Right lobe of liver (tissue), 6 donors: ENCODE data around the gene GSTA3. TPM values are rescaled to one million over a fixed set of nuclear protein-coding genes. Genes with fewer than 3 reads are reported as not detected.
"Not testable (repeated sequence)": the region's sequence is repeated elsewhere in the genome, so short reads cannot be mapped to it uniquely, and the experiment has no call there.

ENCODE experiments used
- ATAC-seq, 4 donors: fragments of 200-7000 bp; cut with Tn5 transposase; one replicate each; pipeline ENCODE4 v1.9.1; 2020; ENCODE audit warnings: mild to moderate bottlenecking in 4 of 4, moderate library complexity in 4 of 4
- DNase-seq, 3 donors: peaks; one replicate each; pipeline ENCODE4 v3.0.0-alpha.2; 2020
- H3K27ac ChIP-seq, 3 donors: fragments of 200-600 bp; one replicate each; pipeline ENCODE4 v1.8.0; 2022
- H3K27me3 ChIP-seq, 2 donors: fragments of 200-600 bp; one replicate each; pipeline ENCODE4 v1.8.0; 2022
- H3K36me3 ChIP-seq, 4 donors: fragments of 200-600 bp; sonication (generic) in 1 of 4; one replicate each; pipeline versions ENCODE4 v1.5.1 to v1.8.0; 2017 to 2022; ENCODE audit warnings: control low read depth in 1 of 4
- H3K4me1 ChIP-seq, 4 donors: fragments of 200-600 bp; sonication (generic) in 1 of 4; one replicate each; pipeline versions ENCODE4 v1.5.1 to v1.8.0; 2017 to 2022; ENCODE audit warnings: control low read depth in 1 of 4
- H3K4me3 ChIP-seq, 3 donors: fragments of 200-600 bp; one replicate each; pipeline ENCODE4 v1.8.0; 2022
- H3K9me3 ChIP-seq, 4 donors: fragments of 200-600 bp; sonication (generic) in 1 of 4; one replicate each; pipeline versions ENCODE4 v1.5.1 to v1.8.0; 2017 to 2022; ENCODE audit warnings: control low read depth in 1 of 4
- CTCF ChIP-seq, 4 donors: fragments of 200-600 bp in 3 of 4; fragments of 450-650 bp in 1 of 4; IDR thresholded peaks; one replicate each; pipeline versions ENCODE4 v1.5.1 to v1.8.0; 2016 to 2022; ENCODE audit warnings: antibody characterized with exemption in 4 of 4, mild to moderate bottlenecking in 2 of 4
- POLR2A ChIP-seq: fragments of 450-650 bp; IDR thresholded peaks from one replicate; pipeline ENCODE4 v1.6.1; 2017; ENCODE audit warnings: antibody characterized with exemption, mild to moderate bottlenecking
- WGBS: methylation state at CpG from one replicate; pipeline ENCODE4 v1.1.6; 2018; ENCODE audit warnings: low coverage, low lambda C conversion rate; ENCODE audit not compliant: insufficient coverage; ENCODE audit errors: missing lambda C conversion rate; 5-methylcytosine and 5-hydroxymethylcytosine counted together
- intact Hi-C, 2 donors: fragments of 100-400 bp; cut with DNase I; formaldehyde crosslinking; loops; one replicate each; pipeline versions ENCODE4 v1.11.2 to v1.14.1; 2022
- total RNA-seq, 6 experiments: library from RNA; depleted of rRNA in 2 of 6; stranded (reverse); fragments of >200 nt in 2 of 6; fragmentation: NEBNext Ultra II Directional in 3 of 6; extraction: Animal tissue kit (Norgen Biotek cat#: 25700) in 3 of 6; gene quantifications; one replicate each; pipeline versions ENCODE4 v1.1.0 to v1.2.4, GENCODE V29; 2016 to 2023
- donor health status: DM: no; HTN: yes; CAD: no.
- donor health status: DM: no; HTN: no; CAD: no.
- donor health status: DM: no; HTN: no; CAD: no.
- donor health status: DM: no; HTN: yes; CAD: no.
- donor health status: DM: no; HTN: yes; CAD: no.

Gene GSTA3
- total RNA-seq, 6 experiments from 2014 or later, result not detected

GRCh38 chr6:52925042-52925441 is 15.5 kb upstream of the GSTA3 start:
- Histone ChIP-seq H3K4me3 (no peak overlapping the region), H3K4me1 (peaks cover 0 to 21% (median 1%) of the 10 kb centered on the region in 4 donors), H3K9me3 (no peaks in the 10 kb centered on the region), H3K36me3 (no peaks in the 10 kb centered on the region), H3K27me3 (no peaks in the 10 kb centered on the region), H3K27ac (no peak overlapping the region)
- no peak for ATAC-seq
- no peak for DNase-seq
- no peak for TF ChIP-seq CTCF (IDR thresholded peaks at IDR 0.05)
- 68% methylated on average over 2 of the region's 2 CpGs for WGBS
- intact Hi-C loops, result no loop called here

GRCh38 chr6:52923689-52924088 is 14.2 kb upstream of the GSTA3 start:
- H3K4me1 ChIP-seq, result peaks cover 0 to 19% (median 2%) of the 10 kb centered on the region in 4 donors
- 58% methylated on average over 2 of the region's 2 CpGs for WGBS
- H3K27ac ChIP-seq, H3K4me3 ChIP-seq, ATAC-seq, intact Hi-C loops, H3K9me3 ChIP-seq, H3K27me3 ChIP-seq, DNase-seq, H3K36me3 ChIP-seq: not testable (repeated sequence)

GRCh38 chr6:52922161-52922560 is 12.7 kb upstream of the GSTA3 start:
- Histone ChIP-seq H3K27ac (no peak overlapping the region), H3K4me3 (no peak overlapping the region), H3K27me3 (no peaks in the 10 kb centered on the region), H3K9me3 (no peaks in the 10 kb centered on the region), H3K36me3 (no peaks in the 10 kb centered on the region), H3K4me1 (peaks cover 0 to 28% (median 6%) of the 10 kb centered on the region in 4 donors)
- DNase-seq (no peak), ATAC-seq (no peak)
- TF ChIP-seq POLR2A, result no peak
- TF ChIP-seq CTCF (IDR thresholded peaks at IDR 0.05), result no peak
- WGBS, result 89% methylated on average over 8 of the region's 10 CpGs
- intact Hi-C loops, result no loop called here

GRCh38 chr6:52921743-52922142 is 12.2 kb upstream of the GSTA3 start:
- DNase-seq (no peak), ATAC-seq (no peak)
- Histone ChIP-seq H3K27ac (no peak overlapping the region), H3K27me3 (no peaks in the 10 kb centered on the region), H3K4me3 (no peak overlapping the region), H3K36me3 (no peaks in the 10 kb centered on the region), H3K9me3 (no peaks in the 10 kb centered on the region), H3K4me1 (peaks cover 0 to 29% (median 6%) of the 10 kb centered on the region in 4 donors)
- TF ChIP-seq CTCF (IDR thresholded peaks at IDR 0.05) (no peak), POLR2A (no peak)
- intact Hi-C loops, result no loop called here
- WGBS, result 83% methylated on average over 6 of the region's 6 CpGs

GRCh38 chr6:52919511-52919910 is 10.0 kb upstream of the GSTA3 start:
- DNase-seq, H3K27me3 ChIP-seq, H3K9me3 ChIP-seq, H3K4me3 ChIP-seq, intact Hi-C loops, H3K36me3 ChIP-seq: not testable (repeated sequence)
- peak in 3 of 4 donors; percentile 46 to 61 (median 58) for ATAC-seq
- WGBS, result 31% methylated on average over 1 of the region's 1 CpG
- peak overlapping the region in 2 of 3 donors; percentile 89 to 95 for H3K27ac ChIP-seq
- H3K4me1 ChIP-seq, result peaks cover 0 to 34% (median 6%) of the 10 kb centered on the region in 4 donors

GRCh38 chr6:52918771-52919170 is 9.3 kb upstream of the GSTA3 start:
- ATAC-seq (peak in 2 of 4 donors; percentile 47 to 49), DNase-seq (peak in 1 of 3 donors; percentile 20)
- H3K36me3 ChIP-seq, intact Hi-C loops, H3K27me3 ChIP-seq, H3K4me3 ChIP-seq, H3K9me3 ChIP-seq: not testable (repeated sequence)
- Histone ChIP-seq H3K27ac (peak overlapping the region in 2 of 3 donors; percentile 89 to 95), H3K4me1 (peaks cover 0 to 37% (median 6%) of the 10 kb centered on the region in 4 donors)
- 38% methylated on average over 1 of the region's 1 CpG for WGBS

- ATAC-seq, result peak; percentile 97 to 100 (median 97)
Measured at GRCh38 chr6:52918027-52918686, 8.7 kb upstream of the GSTA3 start.

More at GRCh38 chr6:52918027-52918686, 8.7 kb upstream of the GSTA3 start:
- H3K4me3 ChIP-seq, H3K27me3 ChIP-seq, H3K36me3 ChIP-seq, H3K9me3 ChIP-seq, intact Hi-C loops: not testable (repeated sequence)
- WGBS, result 42% methylated on average over 8 of the region's 9 CpGs
- peak; percentile 35 to 71 (median 65) for DNase-seq
- H3K4me1 ChIP-seq, result peaks cover 0 to 37% (median 6%) of the 10 kb centered on the region in 4 donors
- peak overlapping the region; percentile 44 to 95 (median 89) for H3K27ac ChIP-seq
